GM18520 (cell line): Measurements from ENCODE around the gene SLC25A53.

Source experiments
- ATAC-seq: cut with Tn5 transposase; IDR thresholded peaks from one replicate; pipeline ENCODE4 v1.9.1; 2021; ENCODE audit not compliant: unreplicated experiment

SLC25A53 gene

DNA sequence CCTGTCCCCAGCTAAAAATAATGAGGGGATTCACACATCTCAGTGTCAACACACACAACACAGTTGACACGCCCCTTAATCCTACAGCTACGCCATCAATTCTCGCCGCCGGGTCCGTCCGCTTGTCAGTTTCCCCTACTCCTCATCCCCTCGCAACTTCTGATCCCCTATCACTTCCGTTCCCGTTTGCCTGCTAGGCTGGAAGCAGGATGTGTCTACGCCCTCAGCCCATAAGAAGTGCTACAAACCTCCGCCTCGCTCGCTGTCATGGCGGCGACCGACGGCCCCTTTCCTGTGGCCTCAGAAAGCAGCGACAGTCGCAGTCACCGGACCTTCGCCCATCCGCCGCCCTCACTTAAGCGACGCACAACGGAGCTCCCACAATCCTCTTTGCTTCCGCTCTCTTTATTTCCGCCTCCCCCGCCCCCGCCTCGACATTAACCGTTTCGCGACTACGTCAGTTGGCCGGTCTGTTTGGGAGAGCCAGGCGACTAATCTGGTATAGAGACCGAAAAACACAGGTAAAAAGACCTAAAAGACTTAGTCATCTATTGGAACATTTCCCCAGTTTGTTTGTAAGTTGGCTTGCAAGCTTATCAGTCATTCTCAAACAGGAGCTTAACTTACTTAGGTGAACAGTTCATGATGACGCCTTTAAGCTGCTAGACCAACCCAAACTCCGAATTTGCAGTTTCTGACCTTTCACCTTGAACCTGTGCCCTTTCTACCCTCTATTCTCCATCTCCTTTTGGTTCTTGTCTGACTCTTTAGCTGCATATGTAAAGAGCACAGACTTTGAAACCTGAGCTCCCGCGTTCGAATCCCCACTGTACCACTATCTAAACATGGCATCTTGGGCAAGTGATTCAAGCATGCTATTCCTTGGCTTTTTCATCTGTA, at the start of gene SLC25A53:
TSS of gene SLC25A53 (minus strand) at position 380 of the 900 bp plus-strand sequence. CDS start 51,752 bp downstream, outside the sequence.
- ATAC-seq = peak; percentile 68

- no peak for ATAC-seq
Measured at GRCh38 chrX:104205548-104205947, 48.7 kb upstream of the SLC25A53 start.

DNA sequence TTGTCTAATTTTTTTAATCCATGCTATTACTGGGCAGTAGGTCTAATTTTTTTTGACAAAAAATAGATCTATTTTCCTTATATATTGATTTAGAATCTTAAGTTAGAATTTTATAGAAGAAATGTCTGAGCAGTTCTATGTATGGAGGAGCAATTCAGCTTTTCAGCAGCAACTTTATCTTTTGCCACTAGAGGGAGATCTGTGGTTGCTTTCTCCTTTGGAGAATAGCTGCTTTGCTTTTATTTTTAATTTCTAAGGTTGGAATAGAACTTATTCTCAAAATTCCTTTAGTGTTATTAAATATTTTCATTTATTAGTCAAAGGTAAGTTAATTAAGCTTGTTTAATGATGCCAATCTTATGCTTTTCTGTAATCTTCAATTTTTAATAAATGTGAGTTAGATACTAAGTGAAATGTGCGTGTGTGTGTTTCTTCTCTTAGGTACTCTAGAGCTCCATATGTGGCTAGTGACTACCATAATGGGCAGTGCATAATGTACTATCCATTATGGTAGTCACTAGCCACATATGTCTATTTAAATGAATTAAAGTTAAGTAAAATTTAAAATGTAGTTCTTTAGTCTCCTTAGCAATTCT, 38.8 kb upstream of the SLC25A53 start:
- ATAC-seq = peak; percentile 44

DNA sequence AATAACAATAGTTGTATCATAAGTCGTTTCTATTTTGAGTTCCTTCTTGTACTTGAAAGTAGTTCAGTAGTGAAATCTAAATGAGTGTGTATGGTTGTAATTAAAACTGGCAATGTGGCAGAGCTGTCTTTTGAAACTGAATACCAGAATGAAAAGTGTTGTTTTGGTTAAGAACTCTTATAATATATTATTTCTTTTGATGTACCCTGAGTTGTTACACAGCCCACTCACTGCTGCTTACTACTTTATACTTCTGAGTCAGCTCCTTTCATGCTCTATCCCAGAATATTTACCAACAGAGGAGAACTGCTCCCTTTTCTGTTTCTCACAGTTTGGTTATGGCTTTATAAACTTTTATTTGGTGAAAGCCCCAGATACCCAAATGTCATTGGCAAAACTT, 38.2 kb upstream of the SLC25A53 start:
- ATAC-seq = no peak

- ATAC-seq = no peak
Measured at GRCh38 chrX:104193485-104193884, 36.7 kb upstream of the SLC25A53 start.

DNA sequence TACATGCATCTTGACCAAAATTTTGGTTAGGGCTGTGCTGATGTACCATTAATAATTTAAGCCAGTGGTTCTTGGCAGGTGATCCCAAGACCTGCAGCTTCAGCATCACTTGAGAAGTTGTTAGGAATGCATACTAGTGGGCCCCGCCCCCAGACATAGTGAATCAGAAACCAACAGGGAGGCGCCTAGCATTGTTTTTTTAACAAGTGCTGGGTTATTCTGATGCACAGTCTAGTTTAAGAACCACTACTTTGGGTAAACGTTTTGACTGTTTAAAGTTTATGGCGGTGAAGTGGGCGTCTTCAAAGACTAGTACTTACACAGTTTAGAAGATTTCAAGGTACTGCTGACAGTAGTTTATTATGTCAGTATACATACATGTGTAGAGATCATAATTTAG, 33.0 kb upstream of the SLC25A53 start:
- no peak for ATAC-seq

- ATAC-seq = no peak
Measured at GRCh38 chrX:104187931-104188330, 31.1 kb upstream of the SLC25A53 start.

- ATAC-seq = no peak
Measured at GRCh38 chrX:104183685-104184084, 26.9 kb upstream of the SLC25A53 start.

- ATAC-seq = no peak
Measured at GRCh38 chrX:104173841-104174240, 17.0 kb upstream of the SLC25A53 start.

- ATAC-seq = no peak
Measured at GRCh38 chrX:104172788-104173187, 16.0 kb upstream of the SLC25A53 start.

GRCh38 chrX:104172121-104172520, 15.3 kb upstream of the SLC25A53 start:
- ATAC-seq = no peak

DNA sequence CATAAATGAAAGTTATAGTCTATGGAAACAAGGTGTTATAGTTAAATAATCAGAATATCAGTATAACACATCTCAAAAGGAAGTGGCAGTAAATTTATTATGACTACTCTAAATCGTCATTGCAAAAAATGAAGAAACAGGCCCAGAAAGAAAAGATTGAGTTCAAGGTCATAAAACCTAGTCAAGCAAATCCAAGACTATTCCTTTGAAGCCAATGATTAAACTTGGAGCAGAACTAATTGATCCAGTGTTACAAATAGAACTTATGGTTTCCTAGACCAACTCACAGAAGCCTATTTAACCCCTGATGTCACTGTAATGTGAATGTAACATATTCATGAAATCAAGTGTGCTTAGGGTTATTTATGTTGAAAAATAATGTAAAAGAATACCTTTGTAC, 11.3 kb upstream of the SLC25A53 start:
- ATAC-seq = no peak

- no peak for ATAC-seq
Measured at GRCh38 chrX:104166735-104167436, 10.1 kb upstream of the SLC25A53 start.

DNA sequence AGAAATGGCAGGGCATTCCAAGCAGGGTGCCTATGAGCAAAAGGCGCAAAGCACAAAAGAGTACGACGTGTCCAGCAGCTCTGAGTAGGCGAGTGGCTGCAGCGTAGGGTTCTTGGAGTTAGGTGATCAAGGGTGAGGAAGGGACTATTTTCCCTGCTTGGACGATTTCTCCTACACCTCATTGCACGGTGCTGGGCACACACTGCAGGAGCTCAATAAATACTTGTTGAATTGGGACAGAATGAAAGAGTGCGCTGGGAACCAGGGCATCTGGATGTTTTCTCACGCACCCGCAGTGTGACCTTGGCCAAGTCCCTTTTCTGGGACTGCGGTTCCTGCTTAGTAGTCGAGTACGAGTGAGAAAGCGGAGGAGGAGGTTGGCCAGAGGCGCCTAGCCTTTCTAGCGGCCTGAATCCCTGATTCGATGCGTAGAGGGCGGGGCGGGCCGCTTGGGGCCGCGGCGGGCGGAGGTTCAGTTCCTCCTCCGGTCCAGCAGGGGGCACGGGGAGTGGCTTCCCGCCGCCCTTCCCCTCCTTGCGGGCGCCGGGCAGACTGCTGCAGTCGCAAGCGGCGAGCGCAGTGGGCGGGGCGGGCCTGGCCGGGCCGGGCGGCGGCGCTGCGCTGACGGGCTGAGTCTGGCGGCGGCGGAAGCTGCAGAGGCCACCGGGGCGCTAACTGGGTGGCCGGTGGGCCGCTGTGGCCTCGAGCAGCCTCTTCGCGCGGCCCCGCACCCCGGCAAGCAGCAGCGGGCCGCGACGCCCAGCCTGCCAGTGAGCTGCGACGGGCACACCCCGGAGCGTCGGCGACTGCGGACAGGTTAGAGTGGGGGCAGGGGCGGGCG, 9.3 kb upstream of the SLC25A53 start, which contains the start of gene FAM199X:
TSS of gene FAM199X (plus strand) at position 560 of the 841 bp plus-strand sequence. CDS start 333 bp downstream, outside the sequence.
- ATAC-seq = peak; percentile 94

- no peak for ATAC-seq
Measured at GRCh38 chrX:104151037-104151436, 5.8 kb downstream of the SLC25A53 start.

GRCh38 chrX:104141087-104141760, 15.6 kb downstream of the SLC25A53 start:
- no peak for ATAC-seq

GRCh38 chrX:104137496-104137895, 19.3 kb downstream of the SLC25A53 start:
- no peak for ATAC-seq

- peak; percentile 73 for ATAC-seq
Measured at GRCh38 chrX:104136241-104137019, 20.4 kb downstream of the SLC25A53 start.

DNA sequence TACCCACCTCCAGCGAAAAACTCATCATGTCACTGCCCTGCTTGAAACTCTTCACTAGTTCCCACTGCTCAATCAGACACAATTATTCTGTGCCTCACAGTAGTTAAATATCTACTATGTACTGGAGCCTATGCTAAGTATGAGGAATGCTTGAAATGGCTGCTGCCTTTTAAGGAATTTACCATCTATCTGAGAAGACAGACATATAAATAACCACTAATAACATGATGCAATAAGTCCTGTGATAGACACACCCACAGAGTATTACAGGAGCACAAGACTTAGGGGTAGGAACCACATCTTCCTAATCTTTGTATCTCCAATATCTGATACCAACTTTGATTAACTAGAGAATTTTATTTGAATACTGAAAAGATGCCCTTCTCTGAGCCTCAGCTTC, 21.1 kb downstream of the SLC25A53 start:
- ATAC-seq = no peak
